Vagina (tissue), 2 donors: ENCODE results near the gene CYLC1. TPM values are rescaled to one million over a fixed set of nuclear protein-coding genes. Genes with fewer than 3 reads are reported as not detected.

ENCODE experiments used
- DNase-seq, 2 donors: peaks; one replicate each; pipeline ENCODE4 v3.0.0-alpha.2; 2017; ENCODE audit errors: extremely low spot score in 2 of 2
- H3K27ac ChIP-seq: fragments of 200-600 bp; sonication (generic); one replicate; pipeline ENCODE4 v1.5.1; 2019
- H3K27me3 ChIP-seq: fragments of 200-600 bp; sonication (generic); one replicate; pipeline ENCODE4 v1.5.1; 2019
- H3K36me3 ChIP-seq, 2 donors: fragments of 200-600 bp; sonication (generic); one replicate each; pipeline ENCODE4 v1.5.1; 2017 to 2019
- H3K4me1 ChIP-seq: fragments of 200-600 bp; sonication (generic); one replicate; pipeline ENCODE4 v1.5.1; 2019
- H3K4me3 ChIP-seq, 2 donors: fragments of 200-600 bp; sonication (generic); 1 replicate in 1 of 2; 2 replicates in 1 of 2; pipeline ENCODE4 v1.5.1; 2016 to 2019
- H3K9me3 ChIP-seq: fragments of 200-600 bp; sonication (generic); one replicate; pipeline ENCODE4 v1.5.1; 2019
- CTCF ChIP-seq, 3 experiments: fragments of 450-650 bp in 2 of 3; fragments of 200-600 bp in 1 of 3; sonication (generic) in 1 of 3; IDR thresholded peaks; one replicate each; pipeline ENCODE4 v1.5.1; 2017 to 2019; ENCODE audit warnings: antibody characterized with exemption in 3 of 3, mild to moderate bottlenecking in 2 of 3, moderate library complexity in 2 of 3
- POLR2A ChIP-seq, 2 donors: fragments of 450-650 bp; IDR thresholded peaks; one replicate each; pipeline ENCODE4 v1.6.1; 2017; ENCODE audit warnings: antibody characterized with exemption in 2 of 2, mild to moderate bottlenecking in 2 of 2, moderate library complexity in 2 of 2
- POLR2AphosphoS5 ChIP-seq, 2 donors: sonication (generic); formaldehyde crosslinking; IDR thresholded peaks; one replicate each; pipeline ENCODE4 v1.9.0; 2017; ENCODE audit warnings: antibody characterized with exemption in 2 of 2, mild to moderate bottlenecking in 2 of 2, low read depth in 1 of 2; ENCODE audit not compliant: insufficient read depth in 1 of 2
- intact Hi-C: fragments of 100-400 bp; cut with DNase I; formaldehyde crosslinking; loops from one replicate; pipeline ENCODE4 v1.15.1; 2023
- total RNA-seq: library from RNA; depleted of rRNA; stranded (reverse); fragments of >200 nt; gene quantifications from one replicate; pipeline ENCODE4 v1.2.3, GENCODE V29; 2016

Gene CYLC1
- total RNA-seq, 1 donor from 2014 or later: not detected

- no peaks in the 10 kb centered on the region for H3K9me3 ChIP-seq
- no peak for DNase-seq
- intact Hi-C loops: no loop called here
- no peaks in the 10 kb centered on the region for H3K4me1 ChIP-seq
- no peaks in the 10 kb centered on the region for H3K27me3 ChIP-seq
- no peak overlapping the region for H3K27ac ChIP-seq
- no peaks in the 10 kb centered on the region for H3K36me3 ChIP-seq
- TF ChIP-seq POLR2A (IDR thresholded peaks at IDR 0.05) (no peak), POLR2AphosphoS5 (IDR thresholded peaks at IDR 0.05; ENCODE audit: insufficient read depth in 1 of 2, low read depth in 1 of 2) (no peak), CTCF (IDR thresholded peaks at IDR 0.05) (no peak)
- no peak overlapping the region for H3K4me3 ChIP-seq
These were observed 27.6 kb downstream of the CYLC1 start for GRCh38 chrX:83888585-83888984.

GRCh38 chrX:83892433-83892832 is 31.5 kb downstream of the CYLC1 start:
- no peak for TF ChIP-seq POLR2AphosphoS5 (IDR thresholded peaks at IDR 0.05; ENCODE audit: insufficient read depth in 1 of 2, low read depth in 1 of 2)
- no peak for TF ChIP-seq POLR2A (IDR thresholded peaks at IDR 0.05)
- no peak for TF ChIP-seq CTCF (IDR thresholded peaks at IDR 0.05)
- Histone ChIP-seq H3K4me1 (no peaks in the 10 kb centered on the region), H3K4me3 (no peak overlapping the region), H3K36me3 (no peaks in the 10 kb centered on the region), H3K9me3 (no peaks in the 10 kb centered on the region), H3K27me3 (no peaks in the 10 kb centered on the region), H3K27ac (no peak overlapping the region)
- intact Hi-C loops: no loop called here
- no peak for DNase-seq

- no peak overlapping the region for H3K27ac ChIP-seq
- intact Hi-C loops: no loop called here
- no peak overlapping the region for H3K4me3 ChIP-seq
- no peaks in the 10 kb centered on the region for H3K36me3 ChIP-seq
- TF ChIP-seq POLR2AphosphoS5 (IDR thresholded peaks at IDR 0.05; ENCODE audit: insufficient read depth in 1 of 2, low read depth in 1 of 2) (no peak), POLR2A (IDR thresholded peaks at IDR 0.05) (no peak), CTCF (IDR thresholded peaks at IDR 0.05) (no peak)
- H3K9me3 ChIP-seq: no peaks in the 10 kb centered on the region
- H3K27me3 ChIP-seq: no peaks in the 10 kb centered on the region
- H3K4me1 ChIP-seq: no peaks in the 10 kb centered on the region
- no peak for DNase-seq
These were observed 46.0 kb downstream of the CYLC1 start for GRCh38 chrX:83906921-83907320.

GRCh38 chrX:83916525-83916924 is 55.6 kb downstream of the CYLC1 start:
- intact Hi-C loops: no loop called here
- H3K27ac ChIP-seq: no peak overlapping the region
- no peak for DNase-seq
- no peaks in the 10 kb centered on the region for H3K36me3 ChIP-seq
- H3K27me3 ChIP-seq: no peaks in the 10 kb centered on the region
- H3K9me3 ChIP-seq: no peaks in the 10 kb centered on the region
- no peak overlapping the region for H3K4me3 ChIP-seq
- TF ChIP-seq POLR2A (IDR thresholded peaks at IDR 0.05) (no peak), CTCF (IDR thresholded peaks at IDR 0.05) (no peak), POLR2AphosphoS5 (IDR thresholded peaks at IDR 0.05; ENCODE audit: insufficient read depth in 1 of 2, low read depth in 1 of 2) (no peak)
- no peaks in the 10 kb centered on the region for H3K4me1 ChIP-seq

- Histone ChIP-seq H3K4me3 (no peak overlapping the region), H3K27ac (no peak overlapping the region), H3K4me1 (no peaks in the 10 kb centered on the region), H3K9me3 (no peaks in the 10 kb centered on the region), H3K27me3 (no peaks in the 10 kb centered on the region), H3K36me3 (no peaks in the 10 kb centered on the region)
- no peak for TF ChIP-seq POLR2A (IDR thresholded peaks at IDR 0.05)
- no peak for TF ChIP-seq CTCF (IDR thresholded peaks at IDR 0.05)
- TF ChIP-seq POLR2AphosphoS5 (IDR thresholded peaks at IDR 0.05; ENCODE audit: insufficient read depth in 1 of 2, low read depth in 1 of 2): no peak
- intact Hi-C loops: no loop called here
- DNase-seq: no peak
These were observed 73.3 kb downstream of the CYLC1 start for GRCh38 chrX:83934220-83934619.
